HG02642 (cell line): ENCODE measurements around the gene KRT3.

ENCODE experiments used
- ATAC-seq: cut with Tn5 transposase; IDR thresholded peaks from one replicate; pipeline ENCODE4 v1.9.1; 2021; ENCODE audit warnings: mild to moderate bottlenecking; ENCODE audit not compliant: unreplicated experiment, poor library complexity

KRT3 gene

DNA sequence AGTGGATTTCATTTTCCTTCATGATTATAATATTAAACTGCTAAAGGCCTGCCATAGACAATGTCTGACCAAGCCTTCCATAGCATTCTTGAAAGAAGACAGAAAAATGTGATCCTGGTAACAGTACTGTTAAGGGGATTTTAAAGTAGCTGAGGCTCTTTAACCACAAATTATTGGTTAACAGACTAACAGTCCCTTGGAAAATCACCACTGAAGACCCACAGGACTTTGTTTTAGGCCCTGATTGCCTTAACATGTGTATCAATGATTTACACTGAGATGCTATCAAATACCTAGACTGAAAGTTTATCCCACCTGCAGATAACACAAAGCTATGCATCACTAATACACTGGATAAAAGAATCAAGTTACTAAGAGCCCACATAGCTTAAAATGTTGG lies 32.2 kb upstream of the KRT3 start:
- ATAC-seq: no peak

GRCh38 chr12:52827499-52828090 lies 31.7 kb upstream of the KRT3 start:
- no peak for ATAC-seq

DNA sequence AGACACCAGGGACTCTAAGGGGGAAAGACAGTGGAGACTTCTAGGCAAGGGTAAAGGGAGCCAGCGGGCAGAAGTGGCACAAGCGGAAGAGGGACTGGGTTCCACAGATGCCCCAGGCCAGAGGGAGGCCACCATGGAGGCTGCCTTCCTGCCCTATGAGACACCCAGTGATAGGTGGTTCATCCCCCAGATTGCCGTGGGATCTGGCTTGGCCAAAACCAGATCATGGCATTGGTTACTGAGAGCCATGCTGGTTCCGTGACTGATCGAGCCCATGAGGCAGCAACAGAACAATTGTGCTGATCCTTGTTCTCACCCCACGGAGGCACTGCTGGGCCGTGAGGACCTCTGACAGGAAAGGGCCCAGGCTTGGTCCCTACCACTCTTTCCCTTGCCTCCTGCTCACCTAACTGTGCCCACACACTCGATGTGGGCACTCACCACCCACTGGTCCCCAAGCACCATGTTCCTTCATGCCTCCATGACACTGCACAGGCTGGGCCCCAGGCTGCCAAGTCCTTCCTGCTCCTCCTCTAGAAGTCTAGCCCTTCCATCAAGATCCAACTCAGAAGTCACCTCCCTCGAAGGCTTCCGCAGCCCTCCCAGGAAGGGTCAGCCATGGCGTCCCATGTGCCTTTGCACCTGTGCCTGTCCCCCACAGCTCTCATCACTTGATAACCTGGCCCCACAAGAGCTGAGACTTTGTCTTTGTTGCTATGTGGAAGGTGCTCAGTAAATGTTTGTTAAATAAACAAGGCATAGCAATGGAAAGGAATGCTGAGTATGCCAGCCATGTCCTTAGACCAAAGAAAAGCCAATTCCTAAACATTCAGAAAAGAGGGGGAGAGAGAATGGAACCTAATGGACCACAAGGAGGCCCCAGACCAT lies 30.9 kb upstream of the KRT3 start:
- no peak for ATAC-seq

DNA sequence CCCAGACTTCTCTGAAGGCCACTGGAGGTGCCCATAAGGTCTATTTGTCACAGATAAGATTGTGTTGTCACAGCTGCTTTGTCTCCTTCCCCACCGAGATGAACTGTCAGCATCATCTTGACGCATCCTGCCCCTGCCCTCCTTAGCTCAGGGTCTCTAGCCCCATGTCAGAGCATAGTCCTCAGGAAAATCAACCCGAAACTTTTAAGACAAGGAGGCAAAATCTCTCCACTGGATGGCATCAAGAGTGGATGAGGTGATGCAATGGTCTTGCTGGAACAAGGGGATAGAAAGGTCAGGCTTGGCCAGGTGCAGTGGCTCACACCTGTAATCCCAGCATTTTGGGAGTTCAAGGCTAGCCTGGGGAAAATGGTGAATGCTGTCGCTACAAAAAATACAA lies 30.0 kb upstream of the KRT3 start:
- no peak for ATAC-seq

DNA sequence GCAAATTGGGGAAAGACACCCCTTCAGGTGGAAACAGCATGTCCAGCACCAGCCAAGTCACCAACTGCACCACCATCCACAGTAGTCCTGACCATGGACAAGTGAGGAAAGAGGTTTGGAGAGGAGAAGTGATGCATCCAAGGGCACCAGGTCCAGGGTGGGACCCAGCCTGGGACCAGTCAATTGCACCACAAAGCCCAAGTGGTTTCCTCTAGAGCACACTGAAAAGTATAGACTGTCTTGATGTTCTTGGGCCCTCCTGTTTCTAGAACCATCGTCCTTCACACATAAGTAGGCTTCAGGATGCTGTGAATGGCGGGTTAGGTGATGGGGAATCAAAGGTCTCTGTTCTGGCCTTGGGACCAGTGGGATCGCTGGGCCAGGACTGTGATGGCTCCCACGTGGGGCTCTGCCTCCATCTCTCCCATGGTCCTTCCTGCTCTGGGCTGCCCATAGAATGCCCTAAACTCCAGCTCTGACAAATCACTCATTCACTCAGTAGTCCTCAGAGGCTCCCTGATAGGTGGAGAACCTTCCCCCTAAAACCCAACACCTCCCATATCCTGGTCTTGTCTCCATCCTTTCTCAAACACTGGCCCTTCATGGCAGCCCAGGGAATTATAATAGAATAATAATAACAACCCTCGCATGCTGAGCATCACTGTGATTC lies 29.0 kb upstream of the KRT3 start:
- ATAC-seq: no peak

DNA sequence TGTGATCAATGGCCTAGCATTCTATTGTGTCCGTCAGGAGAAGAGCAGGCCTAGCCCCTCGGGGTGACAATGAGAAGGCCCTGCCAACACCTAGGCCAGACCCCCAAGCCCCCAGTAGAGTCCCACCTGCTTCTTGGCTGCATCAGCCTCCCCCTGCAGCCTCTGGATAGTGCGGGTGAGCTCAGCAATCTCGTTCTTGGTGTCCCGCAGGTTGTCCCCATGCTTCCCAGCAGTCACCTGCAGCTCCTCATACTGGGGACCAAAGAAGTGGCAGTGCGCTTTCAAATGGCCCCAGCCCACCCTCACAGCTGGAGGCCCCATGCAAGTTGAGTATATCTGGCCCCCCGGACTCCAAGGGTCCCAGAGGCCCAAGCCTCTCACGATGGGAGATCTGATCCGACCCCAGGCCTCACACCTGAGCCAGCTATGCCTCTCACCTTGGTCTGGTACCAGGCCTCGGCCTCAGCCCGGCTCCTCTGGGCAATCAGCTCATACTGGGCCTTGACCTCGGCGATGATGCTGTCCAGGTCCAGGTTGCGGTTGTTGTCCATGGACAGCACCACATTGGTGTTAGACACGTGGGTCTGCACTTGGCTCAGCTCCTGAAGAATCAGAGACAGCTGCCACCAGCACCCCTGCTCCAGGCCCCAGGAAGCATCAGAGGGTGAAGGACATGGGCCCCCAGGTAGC lies 28.0 kb upstream of the KRT3 start:
- ATAC-seq: no peak

GRCh38 chr12:52822771-52823510 lies 27.0 kb upstream of the KRT3 start:
- ATAC-seq: no peak

- ATAC-seq: no peak
Observed at GRCh38 chr12:52821826-52822660, 26.1 kb upstream of the KRT3 start.

DNA sequence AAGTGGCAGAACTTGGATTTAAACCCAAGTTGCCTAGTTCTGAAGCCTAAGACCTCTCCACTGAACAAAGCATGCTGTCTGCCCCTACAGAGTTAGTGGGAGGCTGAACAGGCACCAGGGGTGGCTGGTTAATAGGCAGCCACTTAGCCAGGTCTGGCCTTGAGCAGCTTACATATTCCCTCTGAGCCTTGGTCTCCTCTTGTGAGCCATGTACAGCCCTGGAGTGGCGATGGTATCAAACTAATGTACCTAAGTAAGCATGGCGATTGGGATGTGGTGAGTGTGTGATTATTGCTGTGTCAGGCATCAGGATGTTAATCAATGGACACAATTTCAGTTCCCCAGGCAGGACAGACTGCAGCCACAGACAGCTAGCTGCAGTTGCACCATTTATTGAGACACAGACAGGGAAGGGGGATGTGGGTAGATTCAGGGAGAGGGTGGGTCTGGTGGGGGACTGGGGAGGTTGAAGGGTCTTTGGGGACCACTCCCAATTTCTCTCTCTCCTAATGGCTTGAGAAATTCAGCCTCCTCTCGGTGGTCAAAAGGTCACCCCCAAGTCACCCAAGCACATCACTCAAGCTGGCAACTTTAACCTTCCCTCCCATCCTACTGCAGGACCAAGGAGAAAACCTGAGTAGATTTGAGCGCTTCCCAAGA lies 25.3 kb upstream of the KRT3 start:
- ATAC-seq: no peak

- ATAC-seq: no peak
Observed at GRCh38 chr12:52820521-52820920, 24.6 kb upstream of the KRT3 start.

- ATAC-seq: no peak
Observed at GRCh38 chr12:52819731-52820510, 24.0 kb upstream of the KRT3 start.

DNA sequence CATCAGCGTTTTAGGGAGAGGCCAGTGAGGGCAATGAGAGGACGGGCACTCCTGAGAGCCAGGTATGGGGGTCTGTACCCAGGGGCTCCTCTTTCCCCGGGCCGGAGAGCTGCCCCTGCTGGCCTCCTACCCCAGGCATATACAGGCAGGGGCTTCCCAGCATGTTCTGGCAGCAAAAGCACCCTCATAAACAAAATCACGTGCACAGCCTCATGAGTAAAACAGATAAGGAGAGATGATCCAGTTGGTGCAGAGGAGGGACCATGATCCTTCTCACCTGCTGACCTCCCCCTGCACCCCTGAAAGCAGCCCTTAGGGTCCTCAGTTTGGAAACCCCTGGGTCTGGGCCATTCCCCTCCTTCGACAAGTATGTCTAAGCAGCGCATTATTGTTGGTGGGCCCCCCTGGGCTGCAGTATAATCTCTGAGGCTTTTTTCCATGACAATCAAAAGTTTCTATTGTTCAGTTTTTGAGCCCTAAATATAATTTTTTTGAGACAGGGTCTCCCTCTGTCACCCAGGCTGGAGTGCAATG lies 23.0 kb upstream of the KRT3 start:
- ATAC-seq: no peak

DNA sequence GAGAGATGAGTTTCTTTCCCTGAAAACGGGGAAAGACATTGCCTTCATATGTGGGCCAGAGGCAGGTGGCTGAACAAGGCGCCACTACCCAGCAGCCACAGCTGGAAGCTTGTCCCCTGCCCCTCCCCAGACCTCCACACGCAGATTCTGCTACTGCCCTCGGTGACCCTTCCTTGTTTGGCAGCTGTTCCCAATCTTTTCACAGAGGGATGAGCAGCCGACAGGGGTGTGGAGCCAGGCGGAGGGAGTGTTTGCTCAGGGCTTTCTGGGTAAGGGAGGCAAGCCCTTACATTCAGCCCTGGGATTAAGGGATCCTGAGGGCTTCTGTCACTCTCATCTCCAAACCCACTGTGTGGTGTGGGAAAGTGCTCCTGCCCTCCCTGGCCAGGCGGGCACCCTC lies 22.5 kb upstream of the KRT3 start:
- ATAC-seq: no peak

DNA sequence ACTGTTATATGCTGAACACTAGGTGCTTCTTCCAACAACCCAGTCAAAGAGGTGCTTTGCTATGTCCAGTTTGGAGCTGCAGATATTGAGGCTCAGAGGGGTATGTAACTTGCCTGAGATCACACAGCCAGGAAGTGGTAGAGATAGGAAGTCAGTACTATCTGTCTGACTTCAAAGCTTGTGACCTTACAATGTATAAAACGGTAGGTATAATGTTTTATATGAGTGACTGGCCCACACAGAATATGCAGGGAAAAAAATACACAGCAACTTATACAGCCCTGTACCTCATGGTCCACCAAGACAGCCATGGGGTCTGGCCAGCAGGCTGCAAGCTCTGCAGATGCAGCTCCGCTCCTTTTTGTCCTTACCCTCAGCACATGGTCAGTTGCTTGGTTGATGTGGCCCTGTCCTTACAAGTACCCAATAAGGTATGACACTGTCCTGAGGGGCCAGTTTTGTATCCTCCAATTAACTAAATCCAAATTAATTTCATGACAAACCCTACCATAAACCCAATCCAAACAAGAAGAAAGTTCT lies 21.9 kb upstream of the KRT3 start:
- ATAC-seq: no peak

DNA sequence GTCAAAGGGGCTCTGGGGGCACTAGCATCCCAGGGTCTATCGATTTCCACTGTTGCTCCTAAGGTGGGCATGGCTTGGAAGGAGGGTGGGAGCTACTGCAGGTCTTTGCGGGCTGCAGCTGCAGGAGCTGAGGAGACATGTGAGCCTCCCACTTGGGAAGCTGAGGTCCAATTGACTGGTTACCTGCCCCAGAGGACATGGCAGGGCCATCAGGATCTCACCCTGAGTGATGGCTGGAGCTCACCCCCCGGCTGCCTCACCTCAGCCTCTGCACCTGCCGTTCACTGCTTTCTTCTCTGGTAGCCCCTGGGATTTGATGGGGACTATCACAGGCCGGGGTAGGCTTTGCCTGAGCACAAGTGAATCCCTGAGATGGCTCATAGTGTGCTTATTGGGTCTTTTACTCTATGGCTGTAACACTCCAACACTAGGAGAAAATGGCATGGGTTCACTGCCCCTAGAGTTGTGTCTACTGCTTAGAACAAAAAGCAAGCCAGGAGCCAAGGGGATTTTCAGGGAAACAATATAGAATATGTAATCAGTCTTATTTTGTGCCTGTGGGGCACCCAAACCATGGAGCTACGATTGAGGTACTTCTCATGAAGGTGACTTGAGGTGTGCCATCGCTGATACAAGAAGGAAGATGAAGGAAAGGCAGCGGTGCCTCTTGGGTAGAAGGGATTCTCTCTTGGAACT lies 21.2 kb upstream of the KRT3 start:
- no peak for ATAC-seq

DNA sequence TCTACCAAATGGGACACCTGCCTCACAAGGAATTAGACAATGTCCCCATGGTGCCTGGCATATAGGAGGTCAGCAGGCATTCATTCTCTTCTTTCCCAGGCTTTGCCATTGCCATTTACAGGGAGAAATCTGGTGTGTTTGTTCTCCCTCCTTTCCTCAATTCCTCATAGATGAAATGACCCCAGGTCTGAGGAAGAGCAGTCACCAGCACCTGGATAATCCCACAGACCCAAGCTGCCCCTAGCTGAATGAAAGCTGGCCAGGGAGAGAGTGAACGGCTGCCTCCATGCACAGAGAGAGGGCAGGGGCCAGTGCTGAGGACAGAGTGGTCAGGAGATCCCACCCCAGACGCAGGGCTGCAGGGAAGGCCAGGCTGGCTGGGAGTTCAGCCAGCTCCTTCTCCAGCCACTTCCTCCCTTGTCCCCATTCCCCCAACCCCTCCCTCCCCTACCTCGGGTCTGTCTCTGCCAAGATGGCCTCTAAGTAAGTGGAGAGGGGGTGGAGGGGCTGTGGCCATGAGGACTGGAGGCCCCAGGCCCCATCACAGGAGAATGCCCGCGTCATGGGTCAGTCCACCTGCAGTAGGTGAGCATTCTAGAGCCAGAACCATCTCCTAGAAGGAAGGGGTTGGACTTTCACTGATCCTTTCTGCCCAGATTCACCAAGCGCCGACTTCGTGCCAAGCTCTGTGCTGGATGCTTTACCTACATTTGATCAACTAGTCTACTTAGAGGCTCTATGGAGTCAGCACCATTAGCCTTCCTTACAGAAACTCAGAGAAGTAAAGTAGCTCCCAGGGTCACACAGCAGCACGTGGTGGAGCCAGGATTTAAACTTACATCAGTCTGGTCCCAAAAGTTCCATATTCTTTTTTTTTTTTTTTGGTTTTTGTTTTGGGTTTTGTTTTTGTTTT lies 20.0 kb upstream of the KRT3 start:
- ATAC-seq: no peak
